CD14-positive monocyte (primary cell): ENCODE measurements around the gene ISG15. TPM values are rescaled to one million over a fixed set of nuclear protein-coding genes. Genes with fewer than 3 reads are reported as not detected.
"Not testable (repeated sequence)": the region's sequence is repeated elsewhere in the genome, so short reads cannot be mapped to it uniquely, and the experiment has no call there.

Experiments
- DNase-seq, 3 donors: peaks; one replicate each; pipeline ENCODE4 v3.0.0-alpha.2; 2011 to 2022
- H2AFZ ChIP-seq: 2 replicates; pipeline ENCODE4 v1.6.0; 2012; ENCODE audit warnings: mild to moderate bottlenecking, low read depth, low read length, inconsistent platforms; ENCODE audit not compliant: insufficient read depth, poor library complexity, severe bottlenecking
- H3K27ac ChIP-seq, 2 donors: 1 replicate in 1 of 2; 2 replicates in 1 of 2; pipeline ENCODE4 v1.5.1; 2012 to 2013; ENCODE audit warnings: low read length in 2 of 2, control low read depth in 1 of 2, inconsistent platforms in 1 of 2, low read depth in 1 of 2, mild to moderate bottlenecking in 1 of 2
- H3K27me3 ChIP-seq, 2 donors: one replicate each; pipeline versions ENCODE4 v1.6.0 to v1.6.1; 2011 to 2013; ENCODE audit warnings: low read length in 2 of 2; ENCODE audit not compliant: control insufficient read depth in 2 of 2, insufficient read depth in 2 of 2
- H3K36me3 ChIP-seq, 2 donors: replicated peaks in 1 of 2; 1 replicate in 1 of 2; 2 replicates in 1 of 2; pipeline versions ENCODE4 v1.5.1 to v1.6.1; 2012 to 2013; ENCODE audit warnings: low read length in 2 of 2, control low read depth in 1 of 2, inconsistent platforms in 1 of 2, mild to moderate bottlenecking in 1 of 2; ENCODE audit not compliant: insufficient read depth in 2 of 2, control insufficient read depth in 1 of 2
- H3K4me1 ChIP-seq, 2 donors: 1 replicate in 1 of 2; 2 replicates in 1 of 2; pipeline versions ENCODE4 v1.5.1 to v1.6.1; 2012 to 2013; ENCODE audit warnings: low read length in 2 of 2, control low read depth in 1 of 2, inconsistent platforms in 1 of 2, mild to moderate bottlenecking in 1 of 2, moderate library complexity in 1 of 2; ENCODE audit not compliant: insufficient read depth in 2 of 2, control insufficient read depth in 1 of 2
- H3K4me2 ChIP-seq: replicated peaks from 2 replicates; pipeline ENCODE3; 2012; ENCODE audit warnings: low read length, moderate library complexity, mild to moderate bottlenecking; ENCODE audit not compliant: poor library complexity, severe bottlenecking; ENCODE audit errors: extremely low read depth
- H3K4me3 ChIP-seq, 3 experiments: fragments of 200-600 bp in 1 of 3; sonication (generic) in 1 of 3; replicated peaks in 1 of 3; 1 replicate in 2 of 3; 2 replicates in 1 of 3; pipeline ENCODE4 v1.5.1; 2011 to 2013; ENCODE audit warnings: low read length in 3 of 3, mild to moderate bottlenecking in 3 of 3, control low read depth in 2 of 3, low read depth in 2 of 3, inconsistent platforms in 1 of 3, moderate library complexity in 1 of 3
- H3K79me2 ChIP-seq: 2 replicates; pipeline ENCODE4 v1.6.0; 2012; ENCODE audit warnings: mild to moderate bottlenecking, control low read depth, inconsistent platforms, low read length, moderate library complexity; ENCODE audit not compliant: insufficient read depth
- H3K9ac ChIP-seq: 2 replicates; pipeline ENCODE4 v1.6.0; 2017; ENCODE audit warnings: low read length, mild to moderate bottlenecking; ENCODE audit not compliant: insufficient read depth, poor library complexity, severe bottlenecking
- H3K9me3 ChIP-seq, 2 donors: replicated peaks in 1 of 2; 1 replicate in 1 of 2; 2 replicates in 1 of 2; pipeline versions ENCODE4 v1.5.1 to v1.6.1; 2012 to 2013; ENCODE audit warnings: low read length in 2 of 2, control low read depth in 1 of 2; ENCODE audit not compliant: control insufficient read depth in 1 of 2, insufficient read depth in 1 of 2
- H4K20me1 ChIP-seq: 2 replicates; pipeline ENCODE4 v1.6.0; 2012; ENCODE audit warnings: mild to moderate bottlenecking, low read length, control low read depth, moderate library complexity; ENCODE audit not compliant: insufficient read depth
- H3K27ac Mint-ChIP-seq, 7 donors: one replicate each; pipeline ENCODE4 v1.8.0; 2020; ENCODE audit warnings: mild to moderate bottlenecking in 7 of 7, mixed read lengths in 7 of 7, moderate library complexity in 6 of 7, inconsistent platforms in 2 of 7
- H3K27me3 Mint-ChIP-seq, 3 donors: one replicate each; pipeline ENCODE4 v1.8.0; 2021 to 2022; ENCODE audit warnings: low read depth in 3 of 3, mild to moderate bottlenecking in 3 of 3, mixed read lengths in 3 of 3, moderate library complexity in 3 of 3, inconsistent platforms in 1 of 3
- H3K36me3 Mint-ChIP-seq, 2 donors: one replicate each; pipeline ENCODE4 v1.8.0; 2020; ENCODE audit warnings: mixed read lengths in 2 of 2, inconsistent platforms in 1 of 2, mild to moderate bottlenecking in 1 of 2
- H3K4me1 Mint-ChIP-seq: one replicate; pipeline ENCODE4 v1.8.0; 2020; ENCODE audit warnings: mild to moderate bottlenecking, mixed read lengths
- H3K4me3 Mint-ChIP-seq, 2 donors: one replicate each; pipeline ENCODE4 v1.8.0; 2020; ENCODE audit warnings: mild to moderate bottlenecking in 2 of 2, mixed read lengths in 2 of 2, moderate library complexity in 1 of 2
- H3K9me3 Mint-ChIP-seq, 7 donors: one replicate each; pipeline ENCODE4 v1.8.0; 2020 to 2022; ENCODE audit warnings: mixed read lengths in 7 of 7, mild to moderate bottlenecking in 6 of 7, moderate library complexity in 6 of 7, inconsistent platforms in 2 of 7
- WGBS: methylation state at CpG from one replicate; pipeline ENCODE4 v1.1.5; 2013; ENCODE audit warnings: missing lambda C conversion rate; ENCODE audit not compliant: insufficient coverage; 5-methylcytosine and 5-hydroxymethylcytosine counted together
- intact Hi-C, 2 donors: fragments of 100-400 bp; cut with micrococcal nuclease; formaldehyde crosslinking; loops; one replicate each; pipeline versions ENCODE4 v1.15.0 to v1.15.1; 2023
- polyA plus RNA-seq, 3 donors: library from polyadenylated mRNA; depleted of rRNA in 1 of 3; unstranded in 2 of 3; stranded (reverse) in 1 of 3; fragments of 300-500 nt in 2 of 3; fragments of >200 nt in 1 of 3; fragmentation: Illumina TruSeq in 2 of 3; gene quantifications; 1 replicate in 2 of 3; 2 replicates in 1 of 3; pipeline ENCODE4 v1.2.3, GENCODE V29; 2012 to 2021
- TF ChIP-seq, protein P1 (sequence below): fragments of 200-600 bp; IDR thresholded peaks from one replicate; pipeline ENCODE4 v1.8.0; 2022; ENCODE audit warnings: antibody characterized with exemption, mild to moderate bottlenecking

The ISG15 gene
- polyA plus RNA-seq, 3 donors: 128 to 241 (median 145) TPM

DNA sequence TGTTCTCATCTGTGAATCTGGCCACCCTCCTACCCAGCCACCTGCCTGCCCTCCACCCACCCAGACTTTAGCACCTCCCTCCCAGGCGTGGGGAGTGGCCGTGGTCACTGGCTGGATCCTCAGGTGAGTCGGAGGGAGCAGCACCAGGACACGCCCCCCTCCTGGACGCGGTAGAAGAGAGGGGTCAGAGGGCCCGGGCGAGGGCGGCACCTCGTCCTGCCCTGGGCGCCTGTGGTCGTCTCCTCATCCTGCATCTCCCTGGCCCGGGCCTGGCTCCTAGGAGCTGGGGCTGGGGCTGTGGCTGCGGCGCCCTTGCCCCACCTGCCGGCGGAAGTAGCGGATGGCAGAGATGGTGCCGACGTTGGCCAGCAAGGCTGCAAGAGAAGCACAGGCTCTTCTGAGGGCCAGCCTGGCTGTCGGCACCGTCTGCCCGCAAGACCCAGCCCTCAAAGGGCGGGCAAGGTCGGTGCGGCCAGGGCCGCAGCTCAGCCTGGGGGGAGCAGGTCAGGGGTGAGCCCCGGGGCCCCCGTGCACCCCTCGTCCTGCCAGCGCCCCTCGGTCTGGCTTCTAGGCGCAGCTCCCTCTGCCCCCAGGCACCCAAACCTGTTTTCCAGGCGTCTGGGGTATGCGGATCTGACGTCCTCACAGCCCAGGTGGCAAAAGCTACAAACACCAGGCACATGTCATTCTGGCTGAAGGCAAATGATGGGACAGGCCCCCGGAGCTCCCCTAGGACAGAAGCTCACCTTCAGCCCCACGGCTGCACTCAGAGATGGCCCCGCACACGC lies 37.2 kb upstream of the ISG15 start:
- Histone ChIP-seq H3K4me2 (peak overlapping the region; percentile 19), H3K4me3 (no peak overlapping the region), H3K27me3 (peaks cover 0 to 17% of the 10 kb centered on the region in 2 donors), H3K27ac (no peak overlapping the region), H3K4me1 (peaks cover 5 to 8% of the 10 kb centered on the region in 2 donors), H3K36me3 (no peaks in the 10 kb centered on the region), H3K9ac (no peak overlapping the region), H4K20me1 (no peaks in the 10 kb centered on the region), H3K79me2 (no peaks in the 10 kb centered on the region), H2AFZ (no peak overlapping the region), H3K9me3 (peaks cover 0 to 5% of the 10 kb centered on the region in 2 donors)
- H3K9me3 Mint-ChIP-seq: peaks cover 0 to 5% (median 4%) of the 10 kb centered on the region in 7 donors
- H3K27ac Mint-ChIP-seq: no peak overlapping the region
- no peaks in the 10 kb centered on the region for H3K36me3 Mint-ChIP-seq
- 2% methylated on average over 27 of the region's 40 CpGs for WGBS
- intact Hi-C loops: loop anchor here in 1 of 2 donors (2.0 kb wide), 1 partner anchor 71 kb away; no protein-coding TSS in a partner anchor
- DNase-seq: peak in 2 of 3 donors; percentile 44 to 63
- H3K4me1 Mint-ChIP-seq: peaks cover 3% of the 10 kb centered on the region
- TF ChIP-seq, protein P1, sequence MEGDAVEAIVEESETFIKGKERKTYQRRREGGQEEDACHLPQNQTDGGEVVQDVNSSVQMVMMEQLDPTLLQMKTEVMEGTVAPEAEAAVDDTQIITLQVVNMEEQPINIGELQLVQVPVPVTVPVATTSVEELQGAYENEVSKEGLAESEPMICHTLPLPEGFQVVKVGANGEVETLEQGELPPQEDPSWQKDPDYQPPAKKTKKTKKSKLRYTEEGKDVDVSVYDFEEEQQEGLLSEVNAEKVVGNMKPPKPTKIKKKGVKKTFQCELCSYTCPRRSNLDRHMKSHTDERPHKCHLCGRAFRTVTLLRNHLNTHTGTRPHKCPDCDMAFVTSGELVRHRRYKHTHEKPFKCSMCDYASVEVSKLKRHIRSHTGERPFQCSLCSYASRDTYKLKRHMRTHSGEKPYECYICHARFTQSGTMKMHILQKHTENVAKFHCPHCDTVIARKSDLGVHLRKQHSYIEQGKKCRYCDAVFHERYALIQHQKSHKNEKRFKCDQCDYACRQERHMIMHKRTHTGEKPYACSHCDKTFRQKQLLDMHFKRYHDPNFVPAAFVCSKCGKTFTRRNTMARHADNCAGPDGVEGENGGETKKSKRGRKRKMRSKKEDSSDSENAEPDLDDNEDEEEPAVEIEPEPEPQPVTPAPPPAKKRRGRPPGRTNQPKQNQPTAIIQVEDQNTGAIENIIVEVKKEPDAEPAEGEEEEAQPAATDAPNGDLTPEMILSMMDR: peak; percentile 75
- H3K4me3 Mint-ChIP-seq: peak overlapping the region; percentile 50 to 76
- peaks cover 14 to 37% (median 22%) of the 10 kb centered on the region in 3 donors for H3K27me3 Mint-ChIP-seq

DNA sequence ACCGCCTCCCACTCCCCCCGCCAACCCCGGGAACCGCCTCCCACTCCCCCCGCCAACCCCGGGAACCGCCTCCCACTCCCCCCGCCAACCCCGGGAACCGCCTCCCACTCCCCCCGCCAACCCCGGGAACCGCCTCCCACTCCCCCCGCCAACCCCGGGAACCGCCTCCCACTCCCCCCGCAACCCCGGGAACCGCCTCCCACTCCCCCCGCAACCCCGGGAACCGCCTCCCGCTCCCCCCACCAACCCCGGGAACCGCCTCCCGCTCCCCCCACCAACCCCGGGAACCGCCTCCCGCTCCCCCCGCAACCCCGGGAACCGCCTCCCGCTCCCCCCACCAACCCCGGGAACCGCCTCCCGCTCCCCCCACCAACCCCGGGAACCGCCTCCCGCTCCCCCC lies 36.5 kb upstream of the ISG15 start:
- DNase-seq, H3K4me1 Mint-ChIP-seq, H3K36me3 Mint-ChIP-seq, H2AFZ ChIP-seq, H3K27ac Mint-ChIP-seq, H3K4me3 ChIP-seq, H3K9me3 ChIP-seq, H3K4me1 ChIP-seq, H3K36me3 ChIP-seq, intact Hi-C loops, H3K4me2 ChIP-seq, H3K9me3 Mint-ChIP-seq, H3K9ac ChIP-seq, H4K20me1 ChIP-seq, H3K79me2 ChIP-seq, H3K4me3 Mint-ChIP-seq, H3K27ac ChIP-seq: not testable (repeated sequence)
- WGBS: no CpG with 5 or more reads among the region's 39 CpGs
- peaks cover 0 to 12% of the 10 kb centered on the region in 2 donors for H3K27me3 ChIP-seq
- peaks cover 12 to 32% (median 17%) of the 10 kb centered on the region in 3 donors for H3K27me3 Mint-ChIP-seq
